AG04450 (cell line): ENCODE results near the gene DLGAP5. TPM values are rescaled to one million over a fixed set of nuclear protein-coding genes. Genes with fewer than 3 reads are reported as not detected.

Experiments
- CTCF ChIA-PET: fragments of 300-600, 350-600 bp; formaldehyde crosslinking; extraction: SDS; loops from one replicate; lab custom pipeline; 2022; ENCODE audit warnings: antibody characterized with exemption, inconsistent platforms; lab: Charles Lee
- POLR2A ChIA-PET: fragments of 350-600 bp; formaldehyde crosslinking; extraction: SDS; loops from one replicate; lab custom pipeline; 2021; ENCODE audit warnings: antibody characterized with exemption, inconsistent platforms; lab: Yijun Ruan, JAX
- DNase-seq: peaks from one replicate; pipeline ENCODE4 v3.0.0-alpha.2; 2011; ENCODE audit warnings: low read depth, low spot score
- H3K27ac ChIP-seq: one replicate; pipeline ENCODE4 v1.5.1; 2012; ENCODE audit warnings: low read depth, low read length, control low read depth
- H3K27me3 ChIP-seq: one replicate; pipeline ENCODE4 v1.6.0; 2012; ENCODE audit warnings: low read length; ENCODE audit not compliant: control insufficient read depth, insufficient read depth
- H3K4me3 ChIP-seq: 2 replicates; pipeline ENCODE4 v1.5.1; 2011; ENCODE audit warnings: mild to moderate bottlenecking, low read depth, low read length, control low read depth
- H3K9me3 ChIP-seq: 2 replicates; pipeline ENCODE4 v1.5.1; 2012; ENCODE audit warnings: low read length; ENCODE audit not compliant: control insufficient read depth, insufficient read depth
- CTCF ChIP-seq: IDR thresholded peaks from 2 replicates; pipeline ENCODE4 v1.5.1; 2011; ENCODE audit warnings: low read depth, low read length, control low read depth, inconsistent platforms
- polyA plus RNA-seq: library from polyadenylated mRNA; depleted of rRNA; stranded (reverse); fragments of >200 nt; gene quantifications from 2 replicates; pipeline ENCODE4 v1.2.3, GENCODE V29; 2011

The DLGAP5 gene
- polyA plus RNA-seq, 1 experiment, result 16.4 TPM

- ChIA-PET CTCF (interaction anchor here (0.8 to 2.1 kb wide), 2 partner anchors 21 to 50 kb away, joined by 4 to 13 read pairs; no protein-coding TSS in a partner anchor), POLR2A (no interaction called here)
- Histone ChIP-seq H3K9me3 (no peaks in the 10 kb centered on the region), H3K27me3 (no peaks in the 10 kb centered on the region), H3K27ac (no peak overlapping the region), H3K4me3 (no peak overlapping the region)
- TF ChIP-seq CTCF, result no peak
- DNase-seq, result no peak
Observed at GRCh38 chr14:55139696-55140509, 51.5 kb downstream of the DLGAP5 start.

- ChIA-PET CTCF (interaction anchor here (0.8 to 2.1 kb wide), 2 partner anchors 22 to 49 kb away, joined by 3 to 13 read pairs (median 4); no protein-coding TSS in a partner anchor), POLR2A (no interaction called here)
- H3K27ac ChIP-seq, result no peak overlapping the region
- TF ChIP-seq CTCF, result no peak
- no peak overlapping the region for H3K4me3 ChIP-seq
- no peaks in the 10 kb centered on the region for H3K27me3 ChIP-seq
- no peak for DNase-seq
- H3K9me3 ChIP-seq, result no peaks in the 10 kb centered on the region
Observed at GRCh38 chr14:55139141-55139540, 52.2 kb downstream of the DLGAP5 start.

- CTCF ChIA-PET, result interaction anchor here (0.9 to 2.1 kb wide), 6 partner anchors 8 to 48 kb away, joined by 3 to 13 read pairs (median 3); no protein-coding TSS in a partner anchor
- Histone ChIP-seq H3K27ac (no peak overlapping the region), H3K9me3 (no peaks in the 10 kb centered on the region), H3K4me3 (no peak overlapping the region), H3K27me3 (no peaks in the 10 kb centered on the region)
- DNase-seq, result no peak
- peak; percentile 25; the same call in 1 of the 2 replicates for TF ChIP-seq CTCF
- POLR2A ChIA-PET, result interaction anchor here (0.7 to 1.2 kb wide), 4 partner anchors 9 to 44 kb away, joined by 3 to 4 read pairs (median 4); partner anchors contain the start of gene LGALS3
Observed at GRCh38 chr14:55138091-55138490, 53.3 kb downstream of the DLGAP5 start.

GRCh38 chr14:55136885-55137786 lies 54.2 kb downstream of the DLGAP5 start:
- ChIA-PET POLR2A (interaction anchor here (0.7 to 1.2 kb wide), 5 partner anchors 8 to 86 kb away, joined by 3 to 4 read pairs (median 4); partner anchors contain the start of genes LGALS3 and MAPK1IP1L), CTCF (interaction anchor here (0.7 to 2.1 kb wide), 6 partner anchors 9 to 47 kb away, joined by 3 to 13 read pairs (median 4); no protein-coding TSS in a partner anchor)

More at GRCh38 chr14:55136885-55137786, 54.2 kb downstream of the DLGAP5 start:
- no peaks in the 10 kb centered on the region for H3K27me3 ChIP-seq
- H3K4me3 ChIP-seq, result peak overlapping the region; percentile 33
- 0 out of 2 replicates have a peak, but pooled peaks have one; percentile 7 for TF ChIP-seq CTCF
- H3K27ac ChIP-seq, result peak overlapping the region; percentile 32
- no peaks in the 10 kb centered on the region for H3K9me3 ChIP-seq
- DNase-seq, result peak; percentile 71
